Common myeloid progenitor, CD34-positive (primary cell): ENCODE measurements around the gene SAMD4A.

Experiments used
- CTCF ChIA-PET: fragments of 350-600 bp; sonication (Branson Sonifier 250); formaldehyde crosslinking; loops from one replicate; lab custom pipeline; 2021; ENCODE audit warnings: antibody characterized with exemption; lab: Charles Lee
- POLR2A ChIA-PET: fragments of 350-600 bp; sonication (Branson Sonifier 250); formaldehyde crosslinking; loops from one replicate; lab custom pipeline; 2021; ENCODE audit warnings: antibody characterized with exemption; lab: Charles Lee
- DNase-seq, 3 donors: peaks; one replicate each; pipeline versions ENCODE4 v3.0.0 to v3.0.0-alpha.2; 2013
- H3K27ac ChIP-seq, 2 experiments: 1 replicate in 1 of 2; 2 replicates in 1 of 2; pipeline ENCODE4 v1.7.0; 2013; ENCODE audit warnings: inconsistent platforms in 2 of 2, low read length in 2 of 2, mild to moderate bottlenecking in 2 of 2, low read depth in 1 of 2, moderate library complexity in 1 of 2; ENCODE audit not compliant: severe bottlenecking in 2 of 2, insufficient read depth in 1 of 2, poor library complexity in 1 of 2
- H3K27me3 ChIP-seq, 5 experiments: replicated peaks in 2 of 5; 1 replicate in 3 of 5; 2 replicates in 2 of 5; pipeline versions ENCODE4 v1.6.1 to v1.7.0; 2013; ENCODE audit warnings: low read length in 4 of 5, mild to moderate bottlenecking in 2 of 5, moderate library complexity in 2 of 5, inconsistent platforms in 1 of 5; ENCODE audit not compliant: insufficient read depth in 5 of 5, control insufficient read depth in 4 of 5
- H3K36me3 ChIP-seq, 4 experiments: 1 replicate in 2 of 4; 2 replicates in 2 of 4; pipeline versions ENCODE4 v1.6.1 to v1.7.0; 2013; ENCODE audit warnings: low read length in 3 of 4, control low read depth in 1 of 4, mild to moderate bottlenecking in 1 of 4; ENCODE audit not compliant: control insufficient read depth in 4 of 4, insufficient read depth in 4 of 4
- H3K4me1 ChIP-seq, 4 experiments: 1 replicate in 3 of 4; 2 replicates in 1 of 4; pipeline versions ENCODE4 v1.6.1 to v1.7.1; 2013; ENCODE audit warnings: low read length in 3 of 4, mild to moderate bottlenecking in 3 of 4, control low read depth in 1 of 4, inconsistent platforms in 1 of 4, moderate library complexity in 1 of 4; ENCODE audit not compliant: control insufficient read depth in 4 of 4, insufficient read depth in 4 of 4; ENCODE audit errors: control extremely low read depth in 1 of 4
- H3K4me3 ChIP-seq, 7 experiments: 1 replicate in 4 of 7; 2 replicates in 3 of 7; pipeline versions ENCODE4 v1.5.1 to v1.7.0; 2013; ENCODE audit warnings: mild to moderate bottlenecking in 7 of 7, low read length in 6 of 7, moderate library complexity in 6 of 7, inconsistent platforms in 2 of 7, low read depth in 2 of 7, control low read depth in 1 of 7; ENCODE audit not compliant: insufficient read depth in 4 of 7, control insufficient read depth in 1 of 7; ENCODE audit errors: extremely low read depth in 1 of 7
- H3K9me3 ChIP-seq, 5 experiments: 1 replicate in 4 of 5; 2 replicates in 1 of 5; pipeline versions ENCODE4 v1.6.1 to v1.7.1; 2013; ENCODE audit warnings: low read length in 4 of 5, mild to moderate bottlenecking in 2 of 5, inconsistent platforms in 1 of 5, low read depth in 1 of 5, moderate library complexity in 1 of 5; ENCODE audit not compliant: control insufficient read depth in 4 of 5, insufficient read depth in 2 of 5; ENCODE audit errors: control extremely low read depth in 1 of 5
- WGBS: methylation state at CpG from one replicate; pipeline ENCODE4 v1.1.5; 2013; ENCODE audit not compliant: insufficient coverage; 5-methylcytosine and 5-hydroxymethylcytosine counted together

The SAMD4A gene

DNA sequence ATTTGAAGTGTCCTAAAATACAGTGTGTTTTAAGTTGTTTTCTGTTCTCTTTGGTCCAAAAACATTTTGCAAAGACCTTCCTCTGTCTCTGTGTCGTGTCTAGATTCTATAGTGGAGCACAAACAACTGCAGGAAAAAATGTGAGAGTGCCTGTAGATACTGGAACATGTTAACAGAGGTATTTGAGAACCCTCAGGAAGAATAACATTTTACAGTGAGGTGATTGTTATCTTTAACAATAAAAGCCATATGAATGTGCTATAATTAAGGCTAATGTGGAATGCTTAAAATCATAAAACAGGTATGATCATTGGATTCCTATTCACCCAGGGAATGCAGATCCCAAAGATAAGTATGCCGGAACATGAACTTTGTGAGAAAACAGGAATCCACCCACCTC, 98.0 kb downstream of the SAMD4A start:
- Histone ChIP-seq H3K4me3 (no peak overlapping the region), H3K27me3 (no peaks in the 10 kb centered on the region), H3K9me3 (no peaks in the 10 kb centered on the region), H3K4me1 (peaks cover 0 to 9% (median 0%) of the 10 kb centered on the region in 4 experiments), H3K36me3 (no peaks in the 10 kb centered on the region), H3K27ac (no peak overlapping the region)
- POLR2A ChIA-PET, result no interaction called here
- no CpG with 5 or more reads among the region's 2 CpGs for WGBS
- CTCF ChIA-PET, result interaction anchor here (2.0 to 3.2 kb wide), 2 partner anchors 22 to 33 kb away, joined by 6 to 10 read pairs; no protein-coding TSS in a partner anchor
- DNase-seq, result no peak

- CTCF ChIA-PET, result interaction anchor here (1.4 to 3.2 kb wide), 4 partner anchors 11 to 107 kb away, joined by 3 to 10 read pairs (median 6); no protein-coding TSS in a partner anchor
- no peak overlapping the region for H3K4me3 ChIP-seq
- no peak for DNase-seq
- POLR2A ChIA-PET, result no interaction called here
- H3K4me1 ChIP-seq, result peaks cover 0 to 14% (median 0%) of the 10 kb centered on the region in 4 experiments
- H3K27ac ChIP-seq, result no peak overlapping the region
- no peaks in the 10 kb centered on the region for H3K36me3 ChIP-seq
- no peaks in the 10 kb centered on the region for H3K27me3 ChIP-seq
- H3K9me3 ChIP-seq, result no peaks in the 10 kb centered on the region
- WGBS, result 100% methylated on average over 1 of the region's 1 CpG
Measured at GRCh38 chr14:54665946-54666345, 99.0 kb downstream of the SAMD4A start.

- 100% methylated on average over 4 of the region's 4 CpGs for WGBS
- DNase-seq, result no peak
- Histone ChIP-seq H3K27ac (no peak overlapping the region), H3K4me1 (peaks cover 0 to 14% (median 0%) of the 10 kb centered on the region in 4 experiments), H3K27me3 (no peaks in the 10 kb centered on the region), H3K4me3 (no peak overlapping the region), H3K9me3 (no peaks in the 10 kb centered on the region), H3K36me3 (no peaks in the 10 kb centered on the region)
- POLR2A ChIA-PET, result no interaction called here
- CTCF ChIA-PET, result interaction anchor here (0.9 to 2.0 kb wide), 6 partner anchors 8 to 129 kb away, joined by 3 to 6 read pairs (median 3); no protein-coding TSS in a partner anchor
Measured at GRCh38 chr14:54667026-54667744, 100.3 kb downstream of the SAMD4A start.

- 97% methylated on average over 8 of the region's 8 CpGs for WGBS
- peaks cover 0 to 14% (median 0%) of the 10 kb centered on the region in 4 experiments for H3K4me1 ChIP-seq
- H3K36me3 ChIP-seq, result no peaks in the 10 kb centered on the region
- H3K4me3 ChIP-seq, result no peak overlapping the region
- ChIA-PET POLR2A (no interaction called here), CTCF (interaction anchor here (1.1 to 1.5 kb wide), 2 partner anchors 106 to 129 kb away, joined by 3 to 5 read pairs; no protein-coding TSS in a partner anchor)
- H3K27me3 ChIP-seq, result no peaks in the 10 kb centered on the region
- no peak overlapping the region for H3K27ac ChIP-seq
- no peak for DNase-seq
- H3K9me3 ChIP-seq, result no peaks in the 10 kb centered on the region
Measured at GRCh38 chr14:54667764-54668163, 100.8 kb downstream of the SAMD4A start.

DNA sequence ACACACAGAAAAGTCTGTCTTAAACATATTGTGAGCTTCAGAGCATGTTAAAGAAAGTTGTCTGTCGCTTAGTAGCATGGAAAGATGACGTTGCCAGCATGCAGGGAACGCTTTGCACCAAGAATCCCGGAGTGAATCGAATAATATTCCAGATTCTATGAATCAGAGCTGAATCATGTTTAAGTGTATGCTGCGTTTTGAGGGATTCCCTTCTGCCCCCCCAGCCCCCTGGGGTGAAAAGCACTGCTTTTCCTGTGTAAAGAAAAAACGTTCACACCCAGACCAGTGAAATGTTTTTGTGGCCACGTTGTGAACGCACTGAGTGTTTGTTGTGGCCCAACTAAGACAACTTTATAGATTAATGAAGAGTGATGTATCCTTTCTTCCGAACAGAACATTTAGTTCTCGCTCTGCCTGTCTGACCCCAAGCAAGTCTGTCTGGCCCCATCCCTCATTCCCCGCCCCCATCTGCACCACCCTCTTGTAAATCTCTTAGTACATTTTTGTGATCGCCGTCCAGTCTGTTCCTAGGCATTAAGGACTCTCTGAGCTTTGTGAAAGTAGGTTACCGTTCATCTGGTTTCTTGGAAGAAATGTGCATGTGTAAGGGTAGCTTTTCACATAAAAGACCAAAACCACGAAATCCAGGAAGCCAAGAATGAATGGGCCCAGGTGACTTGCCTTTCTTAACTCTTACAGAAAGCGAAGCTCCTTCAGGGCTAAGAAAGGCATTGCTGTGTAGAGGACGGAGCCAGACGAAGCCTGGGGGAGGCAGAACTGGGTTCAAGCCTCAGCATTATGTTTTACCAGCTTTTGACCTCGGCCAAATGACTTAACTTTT, 103.0 kb downstream of the SAMD4A start:
- Histone ChIP-seq H3K4me3 (no peak overlapping the region), H3K27ac (no peak overlapping the region), H3K36me3 (no peaks in the 10 kb centered on the region), H3K27me3 (no peaks in the 10 kb centered on the region), H3K9me3 (no peaks in the 10 kb centered on the region), H3K4me1 (peaks cover 0 to 7% (median 0%) of the 10 kb centered on the region in 4 experiments)
- WGBS, result 86% methylated on average over 13 of the region's 20 CpGs
- DNase-seq, result no peak
- ChIA-PET CTCF (interaction anchor here (1.0 to 1.7 kb wide), 7 partner anchors 9 to 92 kb away, joined by 3 to 8 read pairs (median 4); no protein-coding TSS in a partner anchor), POLR2A (interaction anchor here (0.7 to 1.5 kb wide), 2 partner anchors 14 to 104 kb away, joined by 3 read pairs; no protein-coding TSS in a partner anchor)

- Histone ChIP-seq H3K4me1 (peaks cover under 1 to 7% (median 2%) of the 10 kb centered on the region in 4 experiments), H3K4me3 (no peak overlapping the region), H3K36me3 (no peaks in the 10 kb centered on the region), H3K27ac (no peak overlapping the region), H3K9me3 (no peaks in the 10 kb centered on the region), H3K27me3 (no peaks in the 10 kb centered on the region)
- no peak for DNase-seq
- POLR2A ChIA-PET, result no interaction called here
- WGBS, result 100% methylated on average over 2 of the region's 4 CpGs
- CTCF ChIA-PET, result interaction anchor here (0.8 to 1.7 kb wide), 4 partner anchors 8 to 40 kb away, joined by 3 to 6 read pairs (median 4); no protein-coding TSS in a partner anchor
Measured at GRCh38 chr14:54671537-54671936, 104.6 kb downstream of the SAMD4A start.
